A549 treated with RU486 at 1 μM for 4 hours (cell line): ENCODE data around the gene PGLYRP2. TPM values are rescaled to one million over a fixed set of nuclear protein-coding genes. Genes with fewer than 3 reads are reported as not detected.

Experiments
- total RNA-seq: library from RNA; stranded (reverse); fragments of 200-300 nt; extraction: Qiagen RNA extraction; gene quantifications from 5 replicates; pipeline ENCODE4 v1.2.3, GENCODE V29; 2022; ENCODE audit warnings: low read depth

The PGLYRP2 gene
- total RNA-seq = 0.06 TPM in 1 of 5 replicates, not detected in the others

GRCh38 chr19:15479391-15480345, at the start of gene PGLYRP2:
TSS of gene PGLYRP2 (minus strand) at chr19:15479501. CDS start at chr19:15479371, 130 bp downstream.

GRCh38 chr19:15508035-15508710, 28.9 kb upstream of the PGLYRP2 start, which contains the start of gene CYP4F22:
TSS of gene CYP4F22 (plus strand) at chr19:15508525. CDS start at chr19:15525337, 16,812 bp downstream.

GRCh38 chr19:15464394-15465385, 14.6 kb downstream of the PGLYRP2 start, which contains the start of gene RASAL3:
TSS of gene RASAL3 (minus strand) at chr19:15464544. CDS start at chr19:15464358, 186 bp downstream.

DNA sequence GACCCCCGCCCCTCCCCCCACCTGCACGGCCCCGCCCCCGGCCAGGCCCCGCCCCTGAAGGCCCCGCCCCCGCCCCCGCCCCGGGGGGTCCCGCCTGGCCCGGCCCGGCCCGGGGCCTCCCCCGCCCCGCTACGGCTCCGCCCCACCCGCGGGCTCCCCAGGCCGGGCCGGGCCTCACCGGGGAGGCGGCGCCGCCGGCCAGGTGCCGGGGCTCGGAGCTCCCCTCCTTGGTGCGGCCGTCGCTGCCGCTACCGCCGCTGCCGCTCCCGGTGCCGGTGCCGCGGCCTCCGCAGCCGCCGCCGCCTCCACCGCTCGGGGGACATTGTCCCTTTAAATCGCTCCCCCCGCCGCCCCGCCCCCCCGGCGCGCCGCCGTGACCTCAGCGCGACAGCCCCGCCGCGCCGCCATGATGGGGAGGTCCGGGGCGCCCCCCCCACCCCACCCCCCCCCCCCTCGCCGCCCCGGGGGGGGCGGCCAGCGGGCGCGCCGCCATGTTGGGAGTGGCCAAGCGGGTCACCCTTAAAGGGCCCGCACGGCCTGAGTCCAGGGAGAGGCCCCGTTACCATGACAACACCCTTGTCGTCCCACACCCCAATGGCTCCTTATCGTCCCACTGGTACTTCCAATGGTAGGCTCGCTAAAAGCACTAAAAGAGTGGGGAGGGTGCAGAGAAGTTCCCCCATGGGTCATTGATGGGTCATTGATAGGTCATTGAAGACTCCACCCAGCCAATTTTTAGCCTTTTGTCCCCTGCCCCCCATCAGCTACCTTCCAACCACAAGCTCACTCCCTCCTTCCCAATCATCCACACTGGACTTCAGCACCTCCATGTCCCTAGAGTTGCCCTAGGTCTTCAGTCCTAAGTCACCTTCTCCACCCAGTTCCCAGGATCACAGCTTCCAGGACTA, 29.4 kb downstream of the PGLYRP2 start, which contains the start of gene WIZ:
TSS of gene WIZ (minus strand) at position 337 of the 908 bp plus-strand sequence. CDS start 1,649 bp downstream, outside the sequence.

Other genes starting within 250 kb of the PGLYRP2 start
- gene EPHX3, start 247.1 kb downstream of the PGLYRP2 start, total RNA-seq = 0.07 to 0.14 TPM (median 0.09 TPM) in 3 of 5 replicates, not detected in the others
- gene BRD4, start 147.0 kb downstream of the PGLYRP2 start, total RNA-seq = 21.7 to 30.5 TPM (median 29.8 TPM) in 5 replicates
- gene AKAP8, start 99.7 kb downstream of the PGLYRP2 start, total RNA-seq = 16.1 to 18.8 TPM (median 17.4 TPM) in 5 replicates
- gene AKAP8L, start 60.5 kb downstream of the PGLYRP2 start, total RNA-seq = 35.2 to 38.6 TPM (median 36.7 TPM) in 5 replicates
- gene WIZ, start 29.5 kb downstream of the PGLYRP2 start, total RNA-seq = 14.4 to 25.0 TPM (median 20.5 TPM) in 5 replicates
- not detected in 5 replicates for gene RASAL3, start 15.0 kb downstream of the PGLYRP2 start, total RNA-seq
- gene CYP4F22, start 29.0 kb upstream of the PGLYRP2 start, total RNA-seq = 0.08 to 0.22 TPM (median 0.12 TPM) in 4 of 5 replicates, not detected in the other
- not detected in 5 replicates for gene CYP4F8, start 135.7 kb upstream of the PGLYRP2 start, total RNA-seq
- 1.7 to 3.1 TPM (median 2.4 TPM) in 5 replicates for gene CYP4F3, start 161.4 kb upstream of the PGLYRP2 start, total RNA-seq
- gene CYP4F12, start 193.6 kb upstream of the PGLYRP2 start, total RNA-seq = 1.4 to 2.4 TPM (median 2.1 TPM) in 5 replicates
- not detected in 5 replicates for gene OR10H2, start 248.5 kb upstream of the PGLYRP2 start, total RNA-seq